Panc1 (cell line): ENCODE data around the gene ACLY.

ENCODE experiments used
- CTCF ChIP-seq: fragments of 450-650 bp; IDR thresholded peaks from 2 replicates; pipeline ENCODE4 v1.5.1; 2017; ENCODE audit warnings: mild to moderate bottlenecking
- POLR2AphosphoS5 ChIP-seq: IDR thresholded peaks from 2 replicates; pipeline ENCODE4 v1.6.1; 2012; ENCODE audit warnings: mild to moderate bottlenecking, low read depth, low read length, moderate library complexity
- REST ChIP-seq, 2 experiments: IDR thresholded peaks; 2 replicates each; pipeline ENCODE4 v1.6.1; 2011 to 2012; ENCODE audit warnings: low read depth in 2 of 2, control low read depth in 1 of 2, low read length in 1 of 2, mild to moderate bottlenecking in 1 of 2, moderate library complexity in 1 of 2; ENCODE audit not compliant: insufficient read depth in 1 of 2
- SIN3A ChIP-seq: IDR thresholded peaks from 2 replicates; pipeline ENCODE4 v1.6.1; 2012; ENCODE audit warnings: low read depth, mild to moderate bottlenecking, low read length, moderate library complexity, borderline replicate concordance; ENCODE audit not compliant: insufficient read depth
- TCF7L2 ChIP-seq: IDR thresholded peaks from 2 replicates; pipeline ENCODE4 v1.6.1; 2011; ENCODE audit warnings: mild to moderate bottlenecking, low read depth, low read length, inconsistent platforms

GRCh38 chr17:41928693-41929251, 10.0 kb upstream of the ACLY start:
- TF ChIP-seq CTCF, result no peak
- no peak for TF ChIP-seq TCF7L2
- TF ChIP-seq POLR2AphosphoS5, result no peak
- no peak for TF ChIP-seq REST (IDR thresholded peaks at IDR 0.05; ENCODE audit: insufficient read depth in 1 of 2, low read depth in 2 of 2, low read length in 1 of 2)
- no peak for TF ChIP-seq SIN3A
